WTC11 (cell line): ENCODE results near the gene PPARA. TPM values are rescaled to one million over a fixed set of nuclear protein-coding genes. Genes with fewer than 3 reads are reported as not detected.

Experiments used
- ATAC-seq: fragments of 200-7000 bp; cut with Tn5 transposase; 2 replicates; pipeline ENCODE4 v1.10.0; 2021; ENCODE audit warnings: mild to moderate bottlenecking, moderate library complexity
- CTCF ChIA-PET: fragments of 300-600 bp; sonication (Branson Sonifier 250); formaldehyde crosslinking; loops from one replicate; lab custom pipeline; 2021; ENCODE audit warnings: antibody characterized with exemption; lab: Charles Lee
- POLR2A ChIA-PET: fragments of 350-600 bp; sonication (Branson Sonifier 250); formaldehyde crosslinking; loops from one replicate; lab custom pipeline; 2021; ENCODE audit warnings: antibody characterized with exemption; lab: Charles Lee
- DNase-seq: peaks from one replicate; pipeline ENCODE4 v3.0.0; 2021; ENCODE audit warnings: low spot score
- H3K27ac Mint-ChIP-seq: 2 replicates; pipeline ENCODE4 v1.8.0; 2021; ENCODE audit warnings: mixed read lengths
- H3K27me3 Mint-ChIP-seq: 2 replicates; pipeline ENCODE4 v1.8.0; 2021; ENCODE audit warnings: low read depth, mild to moderate bottlenecking, moderate library complexity, mixed read lengths
- H3K36me3 Mint-ChIP-seq: 2 replicates; pipeline ENCODE4 v1.8.0; 2021; ENCODE audit warnings: mixed read lengths
- H3K4me1 Mint-ChIP-seq: 2 replicates; pipeline ENCODE4 v1.8.0; 2022; ENCODE audit warnings: mixed read lengths
- H3K4me3 Mint-ChIP-seq: 2 replicates; pipeline ENCODE4 v1.8.0; 2021; ENCODE audit warnings: mild to moderate bottlenecking, moderate library complexity, mixed read lengths
- H3K9me3 Mint-ChIP-seq: 2 replicates; pipeline ENCODE4 v1.8.0; 2021; ENCODE audit warnings: mixed read lengths
- ELF4 ChIP-seq: sonication (generic); formaldehyde crosslinking; IDR thresholded peaks from 2 replicates; pipeline ENCODE4 v1.8.1; 2022; ENCODE audit warnings: low read depth, mild to moderate bottlenecking, moderate library complexity, missing genetic modification reagents
- EMX1 ChIP-seq: fragments of 250-450 bp; sonication (Bioruptor Pico); IDR thresholded peaks from 2 replicates; pipeline ENCODE4 v1.8.0; 2021; ENCODE audit warnings: mild to moderate bottlenecking
- ESRRA ChIP-seq: sonication (generic); formaldehyde crosslinking; IDR thresholded peaks from 2 replicates; pipeline ENCODE4 v1.8.1; 2022; ENCODE audit warnings: mild to moderate bottlenecking, missing genetic modification reagents, borderline replicate concordance
- GTF2I ChIP-seq: fragments of 250-450 bp; sonication (Bioruptor Pico); conservative IDR thresholded peaks from 2 replicates; pipeline ENCODE4 v1.4.0; 2021; ENCODE audit warnings: mild to moderate bottlenecking
- JUN ChIP-seq: sonication (generic); formaldehyde crosslinking; IDR thresholded peaks from 2 replicates; pipeline ENCODE4 v1.8.0; 2023; ENCODE audit warnings: mild to moderate bottlenecking, missing genetic modification reagents
- PRRX2 ChIP-seq: fragments of 250-450 bp; sonication (Bioruptor Pico); IDR thresholded peaks from 2 replicates; pipeline ENCODE4 v1.8.0; 2021; ENCODE audit warnings: mild to moderate bottlenecking
- TEAD4 ChIP-seq: sonication (generic); formaldehyde crosslinking; IDR thresholded peaks from 2 replicates; pipeline ENCODE4 v1.8.0; 2022; ENCODE audit warnings: mild to moderate bottlenecking, missing genetic modification reagents
- total RNA-seq: library from RNA; stranded (reverse); gene quantifications from 3 replicates; pipeline ENCODE4 v1.2.3, GENCODE V29; 2021
- TF ChIP-seq, protein P1 (sequence below): fragments of 250-450 bp; sonication (Bioruptor Pico); conservative IDR thresholded peaks from 2 replicates; pipeline ENCODE4 v1.9.0; 2021; ENCODE audit warnings: mild to moderate bottlenecking
- TF ChIP-seq, protein P2 (sequence below): sonication (generic); formaldehyde crosslinking; IDR thresholded peaks from 2 replicates; pipeline ENCODE4 v1.8.0; 2022; ENCODE audit warnings: mild to moderate bottlenecking, missing genetic modification reagents

Gene PPARA
- total RNA-seq, 1 experiment from 2014 or later, result 9.3 TPM

DNA sequence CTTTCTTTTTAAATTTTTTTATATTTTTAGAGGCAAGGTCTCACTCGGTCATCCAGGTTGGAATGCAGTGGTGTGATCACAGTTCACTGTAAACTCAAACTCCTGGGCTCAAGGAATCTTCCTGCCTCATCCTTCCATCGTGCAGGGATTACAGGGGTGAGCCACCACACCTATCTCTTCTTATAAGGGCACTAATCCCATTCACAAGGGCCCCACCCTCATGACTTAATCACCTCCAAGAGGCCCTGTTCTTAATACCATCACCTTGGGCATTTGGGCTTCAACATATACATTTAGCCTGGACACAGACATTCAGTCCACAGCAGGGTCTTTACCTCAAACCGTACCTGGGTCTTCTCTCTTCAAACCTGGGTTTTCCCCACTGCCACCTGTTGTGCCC lies 141.8 kb downstream of the PPARA start (continued):
- TF ChIP-seq, protein P1, sequence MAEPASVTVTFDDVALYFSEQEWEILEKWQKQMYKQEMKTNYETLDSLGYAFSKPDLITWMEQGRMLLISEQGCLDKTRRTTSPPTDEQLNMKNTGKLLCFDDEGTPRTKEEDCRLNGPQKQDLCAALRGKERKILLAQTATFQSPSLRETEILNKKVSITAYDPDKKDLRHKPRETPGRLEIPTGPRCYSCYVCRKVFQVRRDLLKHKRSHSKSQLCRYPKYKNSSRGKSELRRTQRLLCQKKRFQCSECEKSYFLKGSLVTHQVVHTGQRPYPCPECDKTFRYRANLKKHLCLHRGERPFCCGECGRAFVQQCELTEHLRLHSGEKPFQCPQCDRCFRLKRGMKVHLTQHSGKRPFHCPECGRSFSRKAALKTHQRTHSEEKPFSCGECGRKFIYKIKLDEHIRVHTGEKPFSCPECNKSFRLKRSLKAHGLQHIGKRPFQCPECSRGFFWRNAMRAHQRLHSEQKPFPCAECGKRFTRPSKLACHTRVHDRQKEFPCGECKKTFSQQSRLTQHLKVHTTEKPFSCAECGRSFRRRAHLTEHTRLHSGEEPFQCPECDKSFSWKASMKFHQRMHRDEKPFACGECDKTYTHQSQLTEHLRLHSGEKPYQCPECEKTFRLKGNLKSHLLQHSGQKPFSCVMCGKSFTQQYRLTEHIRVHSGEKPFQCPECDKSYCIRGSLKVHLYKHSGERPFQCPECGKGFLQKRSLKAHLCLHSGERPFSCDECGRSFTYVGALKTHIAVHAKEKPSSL (CRISPR knock-in tag), result no peak
- TF ChIP-seq GTF2I (CRISPR knock-in tag) (no peak), EMX1 (CRISPR knock-in tag) (no peak), PRRX2 (CRISPR knock-in tag) (no peak)
- TF ChIP-seq, protein P2, sequence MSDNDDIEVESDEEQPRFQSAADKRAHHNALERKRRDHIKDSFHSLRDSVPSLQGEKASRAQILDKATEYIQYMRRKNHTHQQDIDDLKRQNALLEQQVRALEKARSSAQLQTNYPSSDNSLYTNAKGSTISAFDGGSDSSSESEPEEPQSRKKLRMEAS (CRISPR knock-in tag), result no peak

DNA sequence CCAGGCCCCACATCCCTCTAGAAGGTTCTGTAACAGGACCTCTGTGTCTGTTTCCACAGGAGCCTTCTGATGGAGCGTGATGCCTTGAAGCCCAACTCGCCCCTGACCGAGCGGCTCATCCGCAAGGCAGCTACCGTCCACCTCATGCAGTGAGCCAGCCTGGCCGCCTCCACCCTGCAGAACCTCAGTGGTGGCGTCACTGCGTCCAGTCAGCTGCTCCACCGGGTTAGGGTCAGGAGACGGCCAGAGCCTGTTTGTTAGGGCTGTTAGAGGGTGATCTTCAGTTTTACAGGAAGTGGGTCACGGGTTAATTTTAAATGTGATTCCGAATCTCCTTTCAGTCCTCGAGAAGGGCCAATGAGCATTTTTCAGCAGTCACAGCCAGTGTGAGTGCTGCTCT lies 142.4 kb downstream of the PPARA start:
- CTCF ChIA-PET, result no interaction called here
- ATAC-seq, result no peak
- peaks cover 10% of the 10 kb centered on the region for H3K36me3 Mint-ChIP-seq

More for the DNA sequence above, 142.4 kb downstream of the PPARA start:
- H3K4me1 Mint-ChIP-seq, result peaks cover 16% of the 10 kb centered on the region
- no peak for DNase-seq
- POLR2A ChIA-PET, result no interaction called here
- no peaks in the 10 kb centered on the region for H3K9me3 Mint-ChIP-seq
- no peak overlapping the region for H3K27ac Mint-ChIP-seq
- no peaks in the 10 kb centered on the region; the same call in 1 of the 2 replicates for H3K27me3 Mint-ChIP-seq
- no peak for TF ChIP-seq JUN (CRISPR knock-in tag)
- TF ChIP-seq ELF4 (CRISPR knock-in tag), result no peak
- no peak for TF ChIP-seq ESRRA
- TF ChIP-seq, protein P2 (CRISPR knock-in tag), result no peak
- no peak for TF ChIP-seq TEAD4 (CRISPR knock-in tag)
- H3K4me3 Mint-ChIP-seq, result no peak overlapping the region

Other genes starting within 250 kb of the PPARA start
- 0.18 to 0.33 TPM (median 0.23 TPM) in 3 replicates for gene WNT7B, start 173.4 kb upstream of the PPARA start, total RNA-seq
- 11.3 to 11.7 TPM (median 11.5 TPM) in 3 replicates for gene CDPF1, start 99.8 kb downstream of the PPARA start, total RNA-seq
- 0.02 to 0.07 TPM in 2 of 3 replicates, not detected in the other for gene PKDREJ, start 112.8 kb downstream of the PPARA start, total RNA-seq
- 20.7 to 29.2 TPM (median 27.5 TPM) in 3 replicates for gene TTC38, start 117.5 kb downstream of the PPARA start, total RNA-seq
- gene GTSE1, start 146.3 kb downstream of the PPARA start, total RNA-seq, result 45.4 to 56.1 TPM (median 45.4 TPM) in 3 replicates
- gene TRMU, start 185.2 kb downstream of the PPARA start, total RNA-seq, result 62.4 to 103 TPM (median 64.6 TPM) in 3 replicates